Measurements from ENCODE around the gene DUSP22. TPM values are rescaled to one million over a fixed set of nuclear protein-coding genes. Genes with fewer than 3 reads are reported as not detected.

DUSP22 gene
- total and polyA plus RNA-seq, 8 donors: 15.6 to 338 (median 34.8) TPM

DNA sequence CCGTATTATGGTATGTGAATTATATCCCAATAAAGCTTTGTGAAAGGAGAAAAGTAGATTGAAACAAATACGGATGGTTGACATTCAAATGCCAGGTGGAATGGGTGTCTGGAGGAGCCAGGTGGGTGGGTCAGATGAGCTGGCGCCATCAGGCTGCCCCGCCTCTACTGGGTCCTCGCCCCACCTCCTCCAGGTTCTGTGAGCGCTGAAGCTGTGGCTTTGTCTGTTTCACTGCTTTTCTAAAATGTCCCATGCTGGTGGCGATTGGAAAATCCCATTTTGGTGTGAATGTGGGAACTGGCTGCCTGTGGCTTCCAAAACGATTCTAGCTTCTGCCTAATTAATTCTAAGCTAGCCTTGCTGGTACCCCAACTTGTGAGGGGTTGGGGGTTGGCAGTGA is 16.5 kb downstream of the DUSP22 start:
- H3K27ac ChIP-seq: no peak overlapping the region
- H3K27me3 ChIP-seq: no peaks in the 10 kb centered on the region
- H3K4me1 ChIP-seq: peaks cover 35 to 59% (median 49%) of the 10 kb centered on the region in 4 donors
- intact Hi-C loops (cut with DNase I; ENCODE audit: low total_unique reads): no loop called here
- H3K36me3 ChIP-seq: peaks cover 0 to 13% (median 3%) of the 10 kb centered on the region in 4 donors
- TF ChIP-seq POLR2AphosphoS5 (IDR thresholded peaks at IDR 0.05): no peak
- TF ChIP-seq, protein P1, sequence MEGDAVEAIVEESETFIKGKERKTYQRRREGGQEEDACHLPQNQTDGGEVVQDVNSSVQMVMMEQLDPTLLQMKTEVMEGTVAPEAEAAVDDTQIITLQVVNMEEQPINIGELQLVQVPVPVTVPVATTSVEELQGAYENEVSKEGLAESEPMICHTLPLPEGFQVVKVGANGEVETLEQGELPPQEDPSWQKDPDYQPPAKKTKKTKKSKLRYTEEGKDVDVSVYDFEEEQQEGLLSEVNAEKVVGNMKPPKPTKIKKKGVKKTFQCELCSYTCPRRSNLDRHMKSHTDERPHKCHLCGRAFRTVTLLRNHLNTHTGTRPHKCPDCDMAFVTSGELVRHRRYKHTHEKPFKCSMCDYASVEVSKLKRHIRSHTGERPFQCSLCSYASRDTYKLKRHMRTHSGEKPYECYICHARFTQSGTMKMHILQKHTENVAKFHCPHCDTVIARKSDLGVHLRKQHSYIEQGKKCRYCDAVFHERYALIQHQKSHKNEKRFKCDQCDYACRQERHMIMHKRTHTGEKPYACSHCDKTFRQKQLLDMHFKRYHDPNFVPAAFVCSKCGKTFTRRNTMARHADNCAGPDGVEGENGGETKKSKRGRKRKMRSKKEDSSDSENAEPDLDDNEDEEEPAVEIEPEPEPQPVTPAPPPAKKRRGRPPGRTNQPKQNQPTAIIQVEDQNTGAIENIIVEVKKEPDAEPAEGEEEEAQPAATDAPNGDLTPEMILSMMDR (IDR thresholded peaks at IDR 0.05): no peak
- no peak for TF ChIP-seq POLR2A (IDR thresholded peaks at IDR 0.05)
- TF ChIP-seq EP300 (IDR thresholded peaks at IDR 0.05): no peak
- H3K9me3 ChIP-seq: no peaks in the 10 kb centered on the region
- DNase-seq: no peak
- no peak overlapping the region for H3K4me3 ChIP-seq
- WGBS, 5 donors: 77 to 84% (median 80%) methylated on average over 8 of the region's 8 CpGs

- Histone ChIP-seq H3K9me3 (no peaks in the 10 kb centered on the region), H3K4me1 (peaks cover 35 to 58% (median 47%) of the 10 kb centered on the region in 4 donors), H3K27ac (no peak overlapping the region), H3K36me3 (peaks cover 0 to 7% (median 3%) of the 10 kb centered on the region in 4 donors), H3K27me3 (no peaks in the 10 kb centered on the region), H3K4me3 (no peak overlapping the region)
- intact Hi-C loops (cut with DNase I; ENCODE audit: low total_unique reads): no loop called here
- no peak for DNase-seq
- TF ChIP-seq, protein P1 (IDR thresholded peaks at IDR 0.05): no peak
- no peak for TF ChIP-seq POLR2AphosphoS5 (IDR thresholded peaks at IDR 0.05)
- TF ChIP-seq EP300 (IDR thresholded peaks at IDR 0.05): no peak
- TF ChIP-seq POLR2A (IDR thresholded peaks at IDR 0.05): no peak
- WGBS, 5 donors: 92 to 95% (median 93%) methylated on average over 12 of the region's 12 CpGs
Measured at GRCh38 chr6:309947-310346, 17.7 kb downstream of the DUSP22 start.

DNA sequence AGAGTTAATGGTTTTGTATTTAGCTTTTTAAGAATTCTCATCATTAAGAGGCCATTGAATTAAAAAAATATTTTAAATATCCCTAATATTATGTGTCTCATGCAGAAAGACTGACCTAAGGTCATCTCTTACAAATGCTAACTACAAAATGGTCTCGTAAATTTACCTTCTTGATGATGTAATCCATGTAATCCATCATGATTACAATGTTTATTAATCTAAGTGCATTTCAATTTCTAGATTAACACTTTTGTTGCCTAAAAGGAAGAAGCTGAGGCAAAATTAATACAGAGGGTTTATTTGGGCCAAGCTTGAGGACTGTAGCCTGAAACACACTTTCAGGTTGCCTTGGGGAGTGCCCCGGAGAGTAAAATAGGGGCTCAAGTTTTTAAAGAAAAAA is 18.4 kb downstream of the DUSP22 start:
- Histone ChIP-seq H3K4me3 (no peak overlapping the region), H3K4me1 (peaks cover 32 to 51% (median 40%) of the 10 kb centered on the region in 4 donors), H3K36me3 (peaks cover 0 to 3% (median 2%) of the 10 kb centered on the region in 4 donors), H3K9me3 (no peaks in the 10 kb centered on the region), H3K27me3 (no peaks in the 10 kb centered on the region), H3K27ac (no peak overlapping the region)
- intact Hi-C loops (cut with DNase I; ENCODE audit: low total_unique reads): no loop called here
- 62 to 70% (median 67%) methylated on average over 2 of the region's 2 CpGs for WGBS, 5 donors
- DNase-seq: no peak
- TF ChIP-seq POLR2A (IDR thresholded peaks at IDR 0.05): no peak
- TF ChIP-seq EP300 (IDR thresholded peaks at IDR 0.05): no peak
- TF ChIP-seq, protein P1 (IDR thresholded peaks at IDR 0.05): no peak
- TF ChIP-seq POLR2AphosphoS5 (IDR thresholded peaks at IDR 0.05): no peak

DNA sequence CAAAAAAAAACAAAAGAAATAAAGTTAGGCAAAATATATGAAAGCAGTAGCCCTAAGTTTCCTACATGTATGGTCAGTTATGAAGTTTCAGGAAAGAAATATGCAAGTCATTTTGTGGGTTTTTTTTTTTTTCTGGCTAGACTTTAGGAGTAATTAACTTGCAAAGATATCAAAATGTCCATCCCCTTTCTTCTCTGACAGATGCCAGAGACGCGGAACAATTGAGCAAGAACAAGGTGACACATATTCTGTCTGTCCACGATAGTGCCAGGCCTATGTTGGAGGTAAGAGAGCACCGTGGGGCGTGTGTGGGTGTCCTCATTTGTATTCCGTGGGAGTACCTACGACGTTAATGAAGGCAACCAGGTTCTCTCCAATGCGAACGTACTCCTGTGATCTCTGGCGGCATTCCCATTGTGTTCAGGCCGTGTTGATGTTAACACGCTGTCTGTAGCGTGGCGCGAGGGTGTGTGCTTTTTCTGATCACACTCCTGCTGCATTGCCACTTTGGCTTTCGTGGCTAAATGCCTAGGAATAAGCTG is 19.5 kb downstream of the DUSP22 start:
- no peak for TF ChIP-seq POLR2A (IDR thresholded peaks at IDR 0.05)
- TF ChIP-seq, protein P1 (IDR thresholded peaks at IDR 0.05): no peak
- TF ChIP-seq EP300 (IDR thresholded peaks at IDR 0.05): no peak
- TF ChIP-seq POLR2AphosphoS5 (IDR thresholded peaks at IDR 0.05): no peak
- H3K4me3 ChIP-seq: no peak overlapping the region
- peaks cover 25 to 44% (median 30%) of the 10 kb centered on the region in 4 donors for H3K4me1 ChIP-seq
- intact Hi-C loops (cut with DNase I; ENCODE audit: low total_unique reads): no loop called here
- H3K36me3 ChIP-seq: peaks cover 0 to 3% (median 1%) of the 10 kb centered on the region in 4 donors
- 76 to 78% (median 78%) methylated on average over 17 of the region's 17 CpGs for WGBS, 5 donors
- DNase-seq: no peak
- no peaks in the 10 kb centered on the region for H3K9me3 ChIP-seq
- no peaks in the 10 kb centered on the region for H3K27me3 ChIP-seq
- peak overlapping the region in 2 of 5 donors; percentile 2 to 24 for H3K27ac ChIP-seq

All from stomach (tissue), 9 donors.